Measurements from ENCODE around the gene PAGE2B.
"Not testable (repeated sequence)": the region's sequence is repeated elsewhere in the genome, so short reads cannot be mapped to it uniquely, and the experiment has no call there.

Gene PAGE2B

DNA sequence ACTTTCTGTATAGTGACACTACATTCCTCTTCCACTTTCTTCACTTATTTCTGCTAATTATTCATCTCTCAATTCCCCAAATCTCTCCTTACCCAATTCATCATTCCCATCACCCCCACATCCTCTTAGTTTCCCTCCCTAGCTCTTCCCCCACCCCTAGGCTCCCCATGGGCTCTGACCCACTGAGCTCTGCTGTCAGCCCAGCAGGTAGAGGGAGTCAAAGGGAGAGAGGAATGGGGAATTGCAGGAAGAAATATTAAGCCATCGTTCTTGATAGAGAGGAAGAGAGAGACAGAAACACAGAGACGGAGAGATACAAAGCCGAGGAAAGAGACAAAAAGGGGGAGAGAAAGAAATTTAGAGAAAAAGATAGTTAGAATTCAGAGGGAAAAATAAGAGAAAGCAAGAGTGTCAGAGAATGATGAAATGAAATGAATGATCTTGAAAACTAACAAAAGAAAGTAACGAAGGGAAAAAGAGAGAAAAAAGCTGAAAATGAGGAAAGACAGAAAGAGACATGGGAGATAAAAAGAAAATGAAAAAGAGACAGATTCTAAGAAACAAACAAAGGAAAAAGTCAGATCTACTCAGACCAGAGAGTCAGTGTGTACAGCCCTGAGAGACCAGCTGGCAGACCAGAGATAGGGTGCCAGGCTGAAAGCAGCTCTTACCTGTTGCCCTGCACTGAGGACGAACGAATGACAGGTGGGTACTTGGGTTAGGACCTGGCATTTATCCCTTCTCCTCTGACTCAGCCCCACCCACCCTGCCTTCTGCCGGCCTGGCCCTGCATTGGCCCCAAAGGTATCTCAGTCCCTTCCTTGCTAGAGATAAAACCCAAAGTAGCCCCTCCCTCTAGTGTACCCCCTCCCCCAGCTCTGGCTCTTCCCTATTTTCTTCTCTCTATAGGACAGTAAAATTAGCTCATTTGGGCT, 44.3 kb upstream of the PAGE2B start, which contains the start of gene ALAS2:
ALAS2 (minus strand) TSS at position 707 of the 935 bp plus-strand sequence. CDS start 4,977 bp downstream, outside the sequence.
- TF ChIP-seq, protein P1, sequence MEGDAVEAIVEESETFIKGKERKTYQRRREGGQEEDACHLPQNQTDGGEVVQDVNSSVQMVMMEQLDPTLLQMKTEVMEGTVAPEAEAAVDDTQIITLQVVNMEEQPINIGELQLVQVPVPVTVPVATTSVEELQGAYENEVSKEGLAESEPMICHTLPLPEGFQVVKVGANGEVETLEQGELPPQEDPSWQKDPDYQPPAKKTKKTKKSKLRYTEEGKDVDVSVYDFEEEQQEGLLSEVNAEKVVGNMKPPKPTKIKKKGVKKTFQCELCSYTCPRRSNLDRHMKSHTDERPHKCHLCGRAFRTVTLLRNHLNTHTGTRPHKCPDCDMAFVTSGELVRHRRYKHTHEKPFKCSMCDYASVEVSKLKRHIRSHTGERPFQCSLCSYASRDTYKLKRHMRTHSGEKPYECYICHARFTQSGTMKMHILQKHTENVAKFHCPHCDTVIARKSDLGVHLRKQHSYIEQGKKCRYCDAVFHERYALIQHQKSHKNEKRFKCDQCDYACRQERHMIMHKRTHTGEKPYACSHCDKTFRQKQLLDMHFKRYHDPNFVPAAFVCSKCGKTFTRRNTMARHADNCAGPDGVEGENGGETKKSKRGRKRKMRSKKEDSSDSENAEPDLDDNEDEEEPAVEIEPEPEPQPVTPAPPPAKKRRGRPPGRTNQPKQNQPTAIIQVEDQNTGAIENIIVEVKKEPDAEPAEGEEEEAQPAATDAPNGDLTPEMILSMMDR (IDR thresholded peaks at IDR 0.05; ENCODE audit: low read depth, low read length, missing control alignments), result no peak
- DNase-seq (ENCODE audit: low read depth), result no peak

DNA sequence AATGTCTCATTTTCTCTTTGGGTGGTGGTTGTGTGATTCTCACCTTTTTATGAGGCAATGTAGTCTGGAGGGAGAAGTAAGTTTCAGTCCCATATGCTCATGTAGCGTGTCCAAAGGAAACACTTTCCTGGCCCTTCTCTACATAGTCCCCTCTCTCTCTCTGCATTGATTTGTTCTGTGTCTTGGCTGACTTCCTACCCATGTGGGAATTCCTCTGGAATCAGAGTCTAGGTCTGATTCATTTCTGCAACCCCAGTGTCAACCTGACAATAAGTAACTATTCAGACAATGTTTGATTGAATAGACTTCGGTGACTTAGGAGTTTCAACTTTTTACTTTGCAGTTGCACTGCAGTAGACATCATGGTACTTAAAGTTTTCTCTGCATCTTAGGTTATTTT, 41.4 kb upstream of the PAGE2B start:
- TF ChIP-seq, protein P1 (IDR thresholded peaks at IDR 0.05; ENCODE audit: low read depth, low read length, missing control alignments), result no peak
- no peak overlapping the region for H3K4me3 ChIP-seq (ENCODE audit: low read depth, low read length)
- in situ Hi-C loops (cut with HindIII; ENCODE audit: low sequenced_read_pairs), result no loop called here
- no peak for DNase-seq (ENCODE audit: low read depth)

More for the DNA sequence above, 44.3 kb upstream of the PAGE2B start, which contains the start of gene ALAS2:
- in situ Hi-C loops (cut with HindIII; ENCODE audit: low sequenced_read_pairs), result no loop called here
- H3K4me3 ChIP-seq (ENCODE audit: low read depth, low read length), result no peak within 1 kb of the TSS

DNA sequence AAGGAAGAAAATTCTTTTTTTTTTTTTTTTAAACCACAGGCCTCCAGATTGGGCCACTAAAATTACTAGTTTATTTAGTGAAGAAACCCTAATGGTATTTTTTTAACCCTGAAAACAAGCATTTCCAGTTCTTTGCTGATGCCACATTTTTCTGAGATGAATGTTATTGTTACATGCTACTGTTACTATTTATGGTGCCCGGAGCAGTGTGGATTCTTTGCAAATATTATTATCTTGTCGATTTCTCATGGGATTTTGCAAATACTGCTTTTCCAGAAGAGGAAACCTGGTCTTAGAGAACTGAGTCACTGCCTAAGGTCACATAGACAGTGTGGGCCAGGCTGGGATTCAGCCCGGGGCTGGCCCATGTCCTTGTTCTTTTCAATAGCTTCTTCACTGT, 35.4 kb upstream of the PAGE2B start:
- DNase-seq (ENCODE audit: low read depth), result no peak
- TF ChIP-seq, protein P1 (IDR thresholded peaks at IDR 0.05; ENCODE audit: low read depth, low read length, missing control alignments), result no peak
- in situ Hi-C loops (cut with HindIII; ENCODE audit: low sequenced_read_pairs), result no loop called here
- H3K4me3 ChIP-seq (ENCODE audit: low read depth, low read length), result no peak overlapping the region

DNA sequence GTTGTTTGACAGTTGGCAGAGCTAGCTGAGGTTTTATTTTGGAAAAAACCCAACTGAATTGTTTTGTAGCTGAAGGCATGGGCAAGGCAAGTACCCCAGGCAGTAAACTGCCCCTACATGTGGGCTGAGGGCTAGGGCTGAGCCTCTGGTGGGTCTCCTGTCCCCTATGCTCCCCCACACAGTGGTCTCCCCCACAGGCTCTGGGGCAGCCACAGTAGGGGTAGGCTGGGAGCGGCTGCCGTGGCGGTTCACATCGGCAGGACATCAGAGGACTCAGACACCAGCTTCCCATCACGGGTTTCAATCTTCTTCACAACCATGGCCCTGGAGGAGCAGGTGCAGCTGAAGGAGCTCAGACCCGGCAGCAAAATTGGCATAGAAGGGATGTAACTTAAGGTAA, 33.3 kb upstream of the PAGE2B start:
- no peak overlapping the region for H3K4me3 ChIP-seq (ENCODE audit: low read depth, low read length)
- TF ChIP-seq, protein P1 (IDR thresholded peaks at IDR 0.05; ENCODE audit: low read depth, low read length, missing control alignments), result no peak
- in situ Hi-C loops (cut with HindIII; ENCODE audit: low sequenced_read_pairs), result no loop called here
- DNase-seq (ENCODE audit: low read depth), result no peak

DNA sequence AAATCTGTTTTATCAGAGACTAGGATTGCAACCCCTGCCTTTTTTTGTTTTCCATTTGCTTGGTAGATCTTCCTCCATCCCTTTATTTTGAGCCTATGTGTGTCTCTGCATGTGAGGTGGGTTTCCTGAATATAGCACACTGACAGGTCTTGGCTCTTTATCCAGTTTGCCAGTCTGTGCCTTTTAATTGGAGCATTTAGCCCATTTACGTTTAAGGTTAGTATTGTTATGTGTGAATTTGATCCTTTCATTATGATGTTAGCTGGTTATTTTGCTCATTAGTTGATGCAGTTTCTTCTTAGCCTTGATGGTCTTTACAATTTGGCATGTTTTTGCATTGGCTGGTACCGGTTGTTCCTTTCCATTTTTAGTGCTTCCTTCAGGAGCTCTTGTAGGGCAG, 24.2 kb upstream of the PAGE2B start:
- in situ Hi-C loops (cut with HindIII; ENCODE audit: low sequenced_read_pairs); DNase-seq (ENCODE audit: low read depth): not testable (repeated sequence)

DNA sequence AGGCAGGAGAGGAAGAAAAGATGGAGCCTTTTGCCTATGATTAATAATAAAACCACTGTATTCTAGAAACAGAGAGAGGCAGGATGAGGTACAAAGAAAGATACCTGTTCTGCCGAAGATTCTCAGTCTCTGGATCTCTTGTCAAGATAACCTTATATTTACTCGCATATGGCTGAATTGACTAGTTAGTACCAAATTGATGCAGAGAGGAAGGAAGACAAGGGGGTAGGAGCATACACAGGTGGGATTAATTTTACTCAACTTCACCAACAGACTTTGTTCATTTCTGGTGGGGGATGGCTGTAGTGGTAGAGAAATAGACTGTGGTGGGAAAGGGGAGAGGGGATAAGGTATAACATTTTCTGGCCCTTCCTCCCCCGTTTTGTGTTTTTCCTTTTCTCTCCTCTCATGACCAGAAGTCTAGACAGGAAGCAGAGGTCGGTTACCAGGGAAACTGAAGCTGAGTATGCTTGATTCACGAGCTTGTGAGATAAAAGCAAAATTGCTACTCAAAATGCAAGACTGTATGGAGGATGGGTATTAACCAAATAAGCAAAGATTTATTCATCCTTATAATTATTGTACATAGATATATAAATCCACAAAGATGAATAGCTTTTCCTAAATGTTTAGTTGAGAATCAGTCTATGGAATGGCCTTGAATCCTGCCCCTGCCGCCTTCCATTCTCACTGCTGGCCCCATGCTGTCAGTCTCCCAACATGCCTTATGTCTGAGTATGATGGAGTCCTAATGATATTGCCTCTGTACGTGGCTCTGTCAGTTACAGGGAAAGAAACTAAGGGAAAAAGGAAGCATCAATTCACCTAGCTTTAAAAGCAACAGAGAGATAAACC, 17.8 kb upstream of the PAGE2B start:
- DNase-seq (ENCODE audit: low read depth), result no peak
- in situ Hi-C loops (cut with HindIII; ENCODE audit: low sequenced_read_pairs), result no loop called here
- H3K4me3 ChIP-seq (ENCODE audit: low read depth, low read length), result no peak overlapping the region
- TF ChIP-seq, protein P1 (IDR thresholded peaks at IDR 0.05; ENCODE audit: low read depth, low read length, missing control alignments), result no peak

More for the DNA sequence above, 24.2 kb upstream of the PAGE2B start:
- H3K4me3 ChIP-seq (ENCODE audit: low read depth, low read length), result not testable (repeated sequence)
